ENCODE results near the gene CD28.
A peak's percentile ranks its signal among the peaks of the same experiment; 100 is the strongest.
"Not testable (repeated sequence)": the region's sequence is repeated elsewhere in the genome, so short reads cannot be mapped to it uniquely, and the experiment has no call there.

Gene CD28

DNA sequence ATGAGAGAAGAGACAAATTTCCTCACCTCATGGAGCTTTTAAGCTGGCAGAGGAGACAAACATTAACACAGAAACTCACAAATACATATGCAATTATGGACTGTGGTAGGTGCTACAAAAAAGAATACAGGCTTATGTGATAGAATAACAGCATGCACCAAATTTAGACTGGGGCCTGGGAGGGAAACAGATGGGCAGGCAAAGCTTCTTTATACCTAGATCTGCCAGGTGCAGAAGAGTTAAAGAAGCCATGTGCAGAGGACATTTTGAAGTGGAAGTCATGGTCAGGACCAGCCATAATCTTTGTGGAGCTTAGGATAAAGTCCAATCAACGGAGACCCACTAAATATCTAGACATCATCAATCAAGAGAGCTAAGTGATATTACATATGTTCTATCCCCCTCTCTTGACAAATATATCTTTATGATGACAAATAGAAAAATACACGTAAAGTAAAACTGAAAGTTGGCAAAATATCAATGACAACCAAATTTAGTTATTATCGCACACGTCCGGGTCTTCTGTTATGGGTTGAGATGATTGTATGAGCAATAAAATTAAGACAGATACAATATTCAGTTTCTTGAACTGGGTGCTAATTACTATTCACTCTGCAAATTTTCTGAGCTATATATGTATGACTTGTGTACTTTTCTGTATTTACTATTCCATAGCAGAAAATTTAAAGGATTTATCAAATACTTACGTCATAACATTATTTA, 44.1 kb downstream of the CD28 start:
- no peak for DNase-seq

DNA sequence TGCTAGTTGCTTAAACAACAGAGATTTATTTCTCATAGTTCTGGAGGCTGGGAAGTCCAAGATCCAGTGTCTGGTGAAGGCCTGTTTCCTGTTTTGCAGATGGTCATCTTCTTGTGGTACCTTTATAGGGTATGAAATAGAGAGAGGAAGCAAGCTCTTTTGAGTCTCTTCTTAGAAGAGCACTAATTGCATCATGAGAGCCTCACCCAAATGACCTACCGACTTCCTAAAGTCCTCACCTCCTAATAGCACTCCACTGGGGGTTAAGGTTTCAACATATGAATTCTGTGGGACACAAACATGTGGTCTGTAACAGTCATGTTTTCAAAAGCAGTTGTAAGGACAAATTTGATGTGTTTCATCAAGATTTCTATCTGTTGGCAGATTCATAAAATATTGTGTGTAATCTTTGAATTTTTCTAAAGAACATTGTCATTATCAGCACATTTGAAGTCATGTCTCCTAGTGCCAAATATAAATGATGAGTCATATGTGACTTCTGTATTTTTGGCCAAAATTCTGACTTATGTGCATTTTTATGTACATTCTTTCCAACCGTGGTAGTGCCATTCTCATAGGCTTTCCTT, 45.3 kb downstream of the CD28 start:
- DNase-seq: no peak

DNA sequence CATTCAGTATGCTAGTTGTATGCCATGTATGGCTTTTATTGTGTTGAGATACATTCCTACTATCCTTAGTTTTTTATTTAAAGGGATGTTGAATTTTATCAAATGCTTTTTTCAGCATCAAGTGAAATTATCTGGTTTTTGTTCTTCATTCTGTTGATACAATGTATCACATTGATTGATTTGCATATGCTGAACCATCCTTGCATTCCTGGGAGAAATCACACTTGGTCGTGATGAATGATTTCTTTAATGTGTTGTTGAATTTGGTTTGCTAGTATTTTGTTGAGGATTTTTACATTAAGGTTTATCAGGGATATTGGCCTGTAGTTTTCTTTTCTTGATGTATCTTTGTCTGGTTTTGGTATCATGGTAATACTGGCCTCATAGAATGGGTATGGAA, 49.7 kb downstream of the CD28 start:
- DNase-seq: no peak

GRCh38 chr2:203758841-203759689, 52.6 kb downstream of the CD28 start:
- DNase-seq: no peak

DNA sequence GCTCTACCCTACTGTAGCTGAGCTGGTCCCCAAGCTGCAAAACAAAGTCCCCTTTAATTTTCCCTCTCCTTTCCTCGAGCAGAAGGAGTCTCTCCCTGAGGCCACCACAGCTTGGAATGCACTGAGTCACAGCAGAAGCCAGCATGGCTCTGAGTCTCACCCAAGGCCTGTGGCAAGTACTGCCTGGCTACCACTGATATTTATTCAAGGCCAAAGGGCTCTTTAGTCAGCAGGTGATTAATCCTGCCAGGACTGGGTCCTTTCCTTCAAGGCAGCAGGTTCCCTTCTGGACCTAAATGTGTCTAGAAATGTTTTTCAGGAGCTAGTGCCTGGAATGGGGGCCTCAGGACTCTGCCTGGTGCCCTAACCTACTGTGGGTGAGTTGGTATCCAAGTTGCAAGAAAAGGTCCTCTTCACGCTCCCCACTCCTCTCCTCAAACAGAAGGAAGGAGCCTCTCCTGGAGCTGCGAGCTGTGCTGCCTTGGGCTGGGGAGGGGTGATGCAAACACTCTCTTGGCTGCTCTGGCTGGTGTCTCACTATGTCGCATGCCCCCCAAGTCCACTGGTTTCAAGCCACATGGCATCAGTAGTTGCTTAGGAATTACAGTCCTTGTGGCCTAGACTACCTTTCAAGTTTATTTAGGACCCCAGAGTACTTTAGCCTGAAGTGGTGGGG, 53.4 kb downstream of the CD28 start:
- DNase-seq: no peak

- no peak for DNase-seq
These were observed 54.7 kb downstream of the CD28 start for GRCh38 chr2:203761121-203761520.

GRCh38 chr2:203763241-203763937, 57.0 kb downstream of the CD28 start:
- DNase-seq: no peak

DNA sequence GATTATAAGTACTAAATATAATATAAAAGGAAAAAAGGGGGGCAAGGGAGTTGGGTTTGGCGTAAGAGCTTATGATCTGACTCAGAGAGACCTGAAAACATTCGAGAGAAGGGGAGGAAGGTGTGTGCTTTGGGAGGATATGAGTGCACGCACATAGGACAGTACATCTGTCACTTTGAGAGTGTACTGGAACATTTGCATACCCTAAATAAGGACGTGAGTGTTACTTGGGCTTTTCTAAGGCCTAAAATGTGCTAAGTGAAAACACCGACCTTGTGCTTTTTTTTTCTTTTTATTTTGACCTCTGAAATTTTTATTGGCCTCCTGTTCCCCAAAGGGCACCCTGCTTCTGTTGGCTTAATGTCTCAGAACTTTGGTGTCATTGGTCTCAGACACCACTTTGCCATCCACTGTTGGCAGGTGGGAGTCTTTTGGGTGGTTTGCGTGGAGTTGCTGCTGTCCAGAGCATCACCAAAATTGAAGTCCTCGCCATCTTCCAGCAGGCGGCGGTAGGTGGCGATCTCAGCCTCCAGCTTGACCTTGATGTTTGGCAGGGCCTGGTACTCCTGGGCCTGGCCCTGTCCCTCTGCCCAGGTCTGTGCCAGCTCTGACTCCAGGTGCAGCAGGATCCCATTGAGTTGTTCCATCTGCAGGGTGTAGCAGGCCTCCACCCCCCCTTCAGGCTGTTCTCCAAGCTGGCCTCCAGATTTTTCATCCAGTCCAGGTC, 57.7 kb downstream of the CD28 start:
- no peak for DNase-seq

- DNase-seq: no peak
These were observed 66.2 kb downstream of the CD28 start for GRCh38 chr2:203772456-203773165.

- DNase-seq: no peak
These were observed 68.3 kb downstream of the CD28 start for GRCh38 chr2:203774760-203775159.

- no peak for DNase-seq
These were observed 69.2 kb downstream of the CD28 start for GRCh38 chr2:203775684-203776083.

GRCh38 chr2:203777030-203777429, 70.6 kb downstream of the CD28 start:
- DNase-seq: no peak

GRCh38 chr2:203779477-203780073, 73.1 kb downstream of the CD28 start:
- DNase-seq: not testable (repeated sequence)

DNA sequence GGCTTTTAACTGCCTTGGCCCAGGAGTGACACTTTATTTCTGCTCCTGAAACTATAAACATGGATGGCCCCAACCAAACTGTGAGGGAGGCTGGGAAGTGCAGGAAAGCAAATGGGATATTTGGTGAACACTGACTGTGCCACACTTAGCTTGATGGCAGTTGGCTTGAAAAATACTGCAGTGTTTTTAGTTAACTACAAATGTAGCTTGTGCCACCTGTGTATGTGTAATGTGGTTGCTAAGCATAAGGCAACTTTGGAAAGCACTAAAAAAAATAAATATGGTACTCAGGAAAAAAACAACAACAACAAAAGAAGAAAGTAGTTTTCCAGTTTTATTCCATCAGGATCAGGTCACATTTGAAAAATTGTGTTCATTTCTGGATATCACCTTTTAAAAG, 73.8 kb downstream of the CD28 start:
- DNase-seq: no peak

DNA sequence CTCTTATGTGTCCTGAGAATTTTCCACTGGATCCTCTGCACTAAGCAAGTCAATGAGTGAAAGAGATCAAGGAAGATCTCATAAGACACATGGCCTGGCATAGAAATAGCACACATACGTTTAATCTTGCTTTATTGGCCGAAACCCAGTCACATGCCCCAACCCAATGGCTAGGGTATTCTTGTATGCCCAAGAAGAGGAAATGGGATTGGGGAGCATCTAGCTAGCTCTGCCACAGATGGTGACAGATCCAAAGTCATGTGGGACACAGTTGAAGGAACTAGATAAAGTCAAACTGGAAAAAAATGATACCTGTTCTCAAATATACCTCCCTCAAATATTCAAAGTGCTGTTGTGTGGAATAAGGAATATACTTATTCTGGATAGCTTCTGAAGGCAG, 74.7 kb downstream of the CD28 start:
- DNase-seq: no peak

- peak; percentile 7 for DNase-seq
These were observed 76.0 kb downstream of the CD28 start for GRCh38 chr2:203782262-203782976.

GRCh38 chr2:203783496-203784203, 77.2 kb downstream of the CD28 start:
- DNase-seq: no peak

- DNase-seq: not testable (repeated sequence)
These were observed 78.4 kb downstream of the CD28 start for GRCh38 chr2:203784710-203785270.

All from NCI-H1092 (cell line).